Neural progenitor cell (in vitro differentiated cells): ENCODE data around the gene SURF6. TPM values are rescaled to one million over a fixed set of nuclear protein-coding genes. Genes with fewer than 3 reads are reported as not detected.
"Not testable (repeated sequence)": the region's sequence is repeated elsewhere in the genome, so short reads cannot be mapped to it uniquely, and the experiment has no call there.

Source experiments
- DNase-seq: peaks from one replicate; pipeline ENCODE4 v3.0.0-alpha.2; 2016; ENCODE audit warnings: low spot score
- H2AFZ ChIP-seq: fragments of 200-600 bp; sonication (generic); replicated peaks from 2 replicates; pipeline ENCODE4 v1.6.1; 2016; ENCODE audit warnings: antibody characterized with exemption
- H3F3A ChIP-seq: fragments of 200-600 bp; sonication (generic); 2 replicates; pipeline ENCODE4 v1.6.1; 2016; ENCODE audit warnings: antibody characterized with exemption, low read depth
- H3K27ac ChIP-seq: fragments of 200-600 bp; sonication (generic); 2 replicates; pipeline ENCODE4 v1.5.1; 2016; ENCODE audit warnings: mild to moderate bottlenecking
- H3K27me3 ChIP-seq: fragments of 200-600 bp; sonication (generic); 2 replicates; pipeline ENCODE4 v1.6.1; 2016; ENCODE audit warnings: mild to moderate bottlenecking, moderate library complexity
- H3K36me3 ChIP-seq: fragments of 200-600 bp; sonication (generic); 2 replicates; pipeline ENCODE4 v1.5.1; 2016
- H3K4me1 ChIP-seq: fragments of 200-600 bp; sonication (generic); 2 replicates; pipeline ENCODE4 v1.6.1; 2016; ENCODE audit warnings: mixed run types
- H3K4me2 ChIP-seq: fragments of 200-600 bp; sonication (generic); 2 replicates; pipeline ENCODE4 v1.6.1; 2016
- H3K4me3 ChIP-seq: fragments of 200-600 bp; sonication (generic); 2 replicates; pipeline ENCODE4 v1.5.1; 2016
- H3K79me2 ChIP-seq: fragments of 200-600 bp; sonication (generic); 2 replicates; pipeline ENCODE4 v1.6.1; 2016; ENCODE audit warnings: low read depth
- H3K9ac ChIP-seq: fragments of 200-600 bp; sonication (generic); 2 replicates; pipeline ENCODE4 v1.6.1; 2016
- H3K9me3 ChIP-seq: fragments of 200-600 bp; sonication (generic); 2 replicates; pipeline ENCODE4 v1.5.1; 2016; ENCODE audit warnings: low read depth
- H4K20me1 ChIP-seq: fragments of 200-600 bp; sonication (generic); 2 replicates; pipeline ENCODE4 v1.6.1; 2016; ENCODE audit warnings: low read depth
- H3K27ac Mint-ChIP-seq: 3 replicates; pipeline ENCODE4 v1.8.0; 2021; ENCODE audit warnings: mixed read lengths
- H3K27me3 Mint-ChIP-seq: 2 replicates; pipeline ENCODE4 v1.8.0; 2022; ENCODE audit warnings: low read depth, mild to moderate bottlenecking, inconsistent platforms, moderate library complexity, mixed read lengths; ENCODE audit not compliant: insufficient read depth
- H3K36me3 Mint-ChIP-seq: 3 replicates; pipeline ENCODE4 v1.8.0; 2021; ENCODE audit warnings: mixed read lengths
- H3K4me1 Mint-ChIP-seq: 3 replicates; pipeline ENCODE4 v1.8.0; 2021; ENCODE audit warnings: mixed read lengths
- H3K4me3 Mint-ChIP-seq: 3 replicates; pipeline ENCODE4 v1.8.0; 2021; ENCODE audit warnings: mild to moderate bottlenecking, moderate library complexity, mixed read lengths
- H3K9me3 Mint-ChIP-seq: 3 replicates; pipeline ENCODE4 v1.8.0; 2020; ENCODE audit warnings: mixed read lengths
- CTCF ChIP-seq: fragments of 200-600 bp; sonication (generic); IDR thresholded peaks from 2 replicates; pipeline ENCODE4 v1.5.1; 2017; ENCODE audit warnings: antibody characterized with exemption, mild to moderate bottlenecking
- EZH2 ChIP-seq: fragments of 200-600 bp; sonication (generic); IDR thresholded peaks from 2 replicates; pipeline ENCODE4 v1.6.1; 2017; ENCODE audit warnings: antibody characterized with exemption, mild to moderate bottlenecking, moderate library complexity
- EZH2phosphoT487 ChIP-seq: fragments of 200-600 bp; sonication (generic); IDR thresholded peaks from 2 replicates; pipeline ENCODE4 v1.6.1; 2017; ENCODE audit warnings: antibody characterized with exemption
- total RNA-seq: library from RNA; depleted of rRNA; stranded (reverse); fragments of >200 nt; gene quantifications from 2 replicates; pipeline ENCODE4 v1.2.3, GENCODE V29; 2015; ENCODE audit warnings: low replicate concordance

The SURF6 gene
- total RNA-seq, 1 donor from 2014 or later = 13.2 TPM

- Histone ChIP-seq H2AFZ (no peak overlapping the region), H4K20me1 (peaks cover 10% of the 10 kb centered on the region), H3K4me1 (peaks cover 5% of the 10 kb centered on the region), H3K4me3 (no peak overlapping the region), H3K36me3 (no peaks in the 10 kb centered on the region), H3K27me3 (no peaks in the 10 kb centered on the region), H3K27ac (no peak overlapping the region), H3K9ac (no peak overlapping the region), H3K4me2 (no peak overlapping the region), H3F3A (peaks cover 30% of the 10 kb centered on the region), H3K79me2 (peaks cover 10% of the 10 kb centered on the region), H3K9me3 (no peaks in the 10 kb centered on the region)
- Mint-ChIP-seq H3K36me3 (peaks cover 22% of the 10 kb centered on the region), H3K27ac (no peak overlapping the region), H3K27me3 (peaks cover 5% of the 10 kb centered on the region), H3K4me1 (peaks cover 6% of the 10 kb centered on the region), H3K4me3 (no peak overlapping the region), H3K9me3 (no peaks in the 10 kb centered on the region)
- no peak for TF ChIP-seq EZH2
- TF ChIP-seq EZH2phosphoT487 = no peak
- no peak for TF ChIP-seq CTCF
- no peak for DNase-seq
These were observed 4.3 kb upstream of the SURF6 start for GRCh38 chr9:133340256-133340655.

DNA sequence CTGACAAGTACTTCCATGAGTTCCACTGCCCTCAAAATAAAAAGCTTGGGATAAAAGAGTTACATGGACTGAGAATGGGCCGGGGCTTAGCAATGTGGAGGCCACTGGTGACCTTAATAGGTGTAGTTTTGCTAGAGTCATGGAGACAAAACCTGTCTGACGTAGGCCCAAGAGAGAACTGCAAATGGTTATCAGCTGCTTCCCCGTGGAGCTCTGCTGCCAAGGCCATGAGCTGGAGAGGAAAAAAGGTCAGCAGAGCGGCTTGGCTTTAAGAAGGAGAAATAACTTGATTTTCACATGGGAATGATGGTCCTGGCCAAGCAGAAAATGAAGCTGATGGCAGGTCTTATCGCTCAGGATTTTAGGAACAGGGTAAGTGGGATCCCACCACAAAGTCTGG lies 3.7 kb upstream of the SURF6 start:
- H2AFZ ChIP-seq = no peak overlapping the region
- Mint-ChIP-seq H3K9me3 (no peaks in the 10 kb centered on the region), H3K36me3 (peaks cover 22% of the 10 kb centered on the region), H3K27ac (no peak overlapping the region), H3K4me1 (peaks cover 9% of the 10 kb centered on the region), H3K4me3 (no peak overlapping the region), H3K27me3 (peaks cover 5% of the 10 kb centered on the region)
- no peak overlapping the region for H3K27ac ChIP-seq
- TF ChIP-seq EZH2 (no peak), EZH2phosphoT487 (no peak), CTCF (no peak)
- no peaks in the 10 kb centered on the region for H3K27me3 ChIP-seq
- no peak overlapping the region for H3K9ac ChIP-seq
- peaks cover 14% of the 10 kb centered on the region for H4K20me1 ChIP-seq
- H3F3A ChIP-seq = peaks cover 33% of the 10 kb centered on the region
- H3K36me3 ChIP-seq = no peaks in the 10 kb centered on the region
- DNase-seq = no peak
- H3K79me2 ChIP-seq = peaks cover 13% of the 10 kb centered on the region
- H3K4me1 ChIP-seq = peaks cover 10% of the 10 kb centered on the region
- no peak overlapping the region for H3K4me3 ChIP-seq
- H3K4me2 ChIP-seq = no peak overlapping the region
- no peaks in the 10 kb centered on the region for H3K9me3 ChIP-seq

GRCh38 chr9:133334888-133335287 lies 1.1 kb downstream of the SURF6 start:
- H3K27ac Mint-ChIP-seq, H3K36me3 ChIP-seq, H3K9me3 Mint-ChIP-seq, H3K27ac ChIP-seq, H3K27me3 Mint-ChIP-seq, H3K9ac ChIP-seq, H3K9me3 ChIP-seq, H3K27me3 ChIP-seq, H2AFZ ChIP-seq, H3K4me1 ChIP-seq, DNase-seq: not testable (repeated sequence)
- Mint-ChIP-seq H3K36me3 (peaks cover 32% of the 10 kb centered on the region), H3K4me1 (peaks cover 12% of the 10 kb centered on the region), H3K4me3 (peak overlapping the region; percentile 98)
- Histone ChIP-seq H3K4me2 (peak overlapping the region; percentile 73), H4K20me1 (peaks cover 26% of the 10 kb centered on the region), H3K79me2 (peaks cover 21% of the 10 kb centered on the region), H3K4me3 (peak overlapping the region; percentile 92), H3F3A (peaks cover 30% of the 10 kb centered on the region)

- no peak for DNase-seq
- Histone ChIP-seq H3F3A (peaks cover 31% of the 10 kb centered on the region), H3K27ac (no peak overlapping the region), H3K36me3 (no peaks in the 10 kb centered on the region), H2AFZ (no peak overlapping the region), H3K4me2 (no peak overlapping the region), H3K27me3 (no peaks in the 10 kb centered on the region), H4K20me1 (peaks cover 26% of the 10 kb centered on the region), H3K4me3 (no peak overlapping the region), H3K9ac (no peak overlapping the region), H3K4me1 (peaks cover 10% of the 10 kb centered on the region), H3K9me3 (no peaks in the 10 kb centered on the region), H3K79me2 (peaks cover 21% of the 10 kb centered on the region)
- peaks cover 29% of the 10 kb centered on the region for H3K36me3 Mint-ChIP-seq
- TF ChIP-seq CTCF (no peak), EZH2 (no peak), EZH2phosphoT487 (no peak)
- H3K4me3 Mint-ChIP-seq = peak overlapping the region; percentile 98
- H3K27me3 Mint-ChIP-seq = peaks cover 6% of the 10 kb centered on the region
- H3K4me1 Mint-ChIP-seq = peaks cover 12% of the 10 kb centered on the region
- H3K27ac Mint-ChIP-seq = no peak overlapping the region
- peaks cover under 1% of the 10 kb centered on the region for H3K9me3 Mint-ChIP-seq
These were observed 1.8 kb downstream of the SURF6 start for GRCh38 chr9:133334161-133334560.
